ENCODE data around the gene CREB5. TPM values are rescaled to one million over a fixed set of nuclear protein-coding genes. Genes with fewer than 3 reads are reported as not detected.

The CREB5 gene
- total RNA-seq, 1 experiment from 2014 or later = 1.3 TPM

GRCh38 chr7:28407651-28408050 lies 4.7 kb upstream of the CREB5 start:
- no peak for DNase-seq (ENCODE audit: low spot score)
- Mint-ChIP-seq H3K36me3 (no peaks in the 10 kb centered on the region), H3K4me1 (peaks cover 21% of the 10 kb centered on the region), H3K9me3 (no peaks in the 10 kb centered on the region), H3K27ac (no peak overlapping the region), H3K27me3 (ENCODE audit: low read depth) (peaks cover 79% of the 10 kb centered on the region), H3K4me3 (no peak overlapping the region)
- no peak for TF ChIP-seq HMGXB4 (CRISPR knock-in tag; IDR thresholded peaks at IDR 0.05)
- TF ChIP-seq NR2C2 (CRISPR knock-in tag; IDR thresholded peaks at IDR 0.05) = no peak
- TF ChIP-seq SP1 (CRISPR knock-in tag; conservative IDR thresholded peaks at IDR 0.05) = no peak
- no peak for TF ChIP-seq TEAD4 (CRISPR knock-in tag; IDR thresholded peaks at IDR 0.05)
- no peak for TF ChIP-seq TEAD1 (CRISPR knock-in tag; IDR thresholded peaks at IDR 0.05)
- TF ChIP-seq NFATC4 (CRISPR knock-in tag; IDR thresholded peaks at IDR 0.05) = no peak
- TF ChIP-seq ATF6 (CRISPR knock-in tag; IDR thresholded peaks at IDR 0.05) = no peak
- TF ChIP-seq USF2 (CRISPR knock-in tag; IDR thresholded peaks at IDR 0.05) = no peak
- TF ChIP-seq ZNF263 (CRISPR knock-in tag; IDR thresholded peaks at IDR 0.05; ENCODE audit: low read depth) = no peak
- no peak for TF ChIP-seq SOX15 (CRISPR knock-in tag; IDR thresholded peaks at IDR 0.05)
- TF ChIP-seq ZNF396 (CRISPR knock-in tag; IDR thresholded peaks at IDR 0.05; ENCODE audit: borderline replicate concordance) = no peak
- TF ChIP-seq AR (CRISPR knock-in tag; IDR thresholded peaks at IDR 0.05) = no peak
- no peak for TF ChIP-seq RORB (CRISPR knock-in tag; IDR thresholded peaks at IDR 0.05)
- TF ChIP-seq GTF2I (CRISPR knock-in tag; conservative IDR thresholded peaks at IDR 0.05) = no peak
- no peak for TF ChIP-seq FOXP1 (CRISPR knock-in tag; IDR thresholded peaks at IDR 0.05; ENCODE audit: borderline replicate concordance)
- TF ChIP-seq E2F1 (CRISPR knock-in tag; IDR thresholded peaks at IDR 0.05) = no peak
- ChIA-PET CTCF (interaction anchor here (0.6 to 1.4 kb wide), 5 partner anchors 46 to 219 kb away, joined by 3 to 9 read pairs (median 5); no protein-coding TSS in a partner anchor), POLR2A (no interaction called here)
- no peak for ATAC-seq

GRCh38 chr7:28408105-28408959 lies 4.0 kb upstream of the CREB5 start:
- CTCF ChIA-PET = interaction anchor here (0.6 to 1.4 kb wide), 10 partner anchors 11 to 519 kb away, joined by 3 to 9 read pairs (median 3); no protein-coding TSS in a partner anchor
- ATAC-seq (peak; percentile 42), DNase-seq (ENCODE audit: low spot score) (peak; percentile 51)
- peaks cover 84% of the 10 kb centered on the region for H3K27me3 Mint-ChIP-seq (ENCODE audit: low read depth)
- no peak overlapping the region for H3K27ac Mint-ChIP-seq
- H3K36me3 Mint-ChIP-seq = no peaks in the 10 kb centered on the region
- peaks cover 21% of the 10 kb centered on the region for H3K4me1 Mint-ChIP-seq
- no peaks in the 10 kb centered on the region for H3K9me3 Mint-ChIP-seq
- POLR2A ChIA-PET = interaction anchor here (0.7 kb wide), 1 partner anchor 8 kb away, joined by 3 read pairs; no protein-coding TSS in a partner anchor
- peak overlapping the region; percentile 95 for H3K4me3 Mint-ChIP-seq
- TF ChIP-seq FOXJ3 (CRISPR knock-in tag; IDR thresholded peaks at IDR 0.05; ENCODE audit: borderline replicate concordance) (no peak), USF2 (CRISPR knock-in tag; IDR thresholded peaks at IDR 0.05) (peak; percentile 72), SOX15 (CRISPR knock-in tag; IDR thresholded peaks at IDR 0.05) (no peak), ZNF263 (CRISPR knock-in tag; IDR thresholded peaks at IDR 0.05; ENCODE audit: low read depth) (0 out of 2 replicates have a peak, but pooled peaks have one; percentile 24), USF1 (CRISPR knock-in tag; IDR thresholded peaks at IDR 0.05) (peak; percentile 70; the same call in 1 of the 2 replicates), MAX (CRISPR knock-in tag; IDR thresholded peaks at IDR 0.05) (peak; percentile 79), ZNF232 (CRISPR knock-in tag; IDR thresholded peaks at IDR 0.05) (no peak), FOXP4 (CRISPR knock-in tag; IDR thresholded peaks at IDR 0.05) (0 out of 2 replicates have a peak, but pooled peaks have one; percentile 30)
